B cell (primary cell): Measurements from ENCODE around the gene C12orf57. TPM values are rescaled to one million over a fixed set of nuclear protein-coding genes. Genes with fewer than 3 reads are reported as not detected.

Experiments
- ATAC-seq: fragments of 200-7000 bp; cut with Tn5 transposase; one replicate; pipeline ENCODE4 v1.10.0; 2021; ENCODE audit warnings: low read depth, mild to moderate bottlenecking, moderate number of reproducible peaks, moderate library complexity
- CTCF ChIA-PET: fragments of 350-600 bp; sonication (Branson Sonifier 250); formaldehyde crosslinking; loops from one replicate; lab custom pipeline; 2021; ENCODE audit warnings: antibody characterized with exemption, inconsistent platforms; lab: Charles Lee
- POLR2A ChIA-PET: fragments of 350-600 bp; sonication (Branson Sonifier 250); formaldehyde crosslinking; loops from one replicate; lab custom pipeline; 2021; ENCODE audit warnings: antibody characterized with exemption; lab: Charles Lee
- DNase-seq: peaks from one replicate; pipeline ENCODE4 v3.0.0; 2013
- H2AFZ ChIP-seq: 2 replicates; pipeline ENCODE4 v1.6.1; 2012; ENCODE audit warnings: mild to moderate bottlenecking, low read depth, low read length; ENCODE audit not compliant: insufficient read depth, poor library complexity, severe bottlenecking
- H3K27ac ChIP-seq, 2 donors: 1 replicate in 1 of 2; 2 replicates in 1 of 2; pipeline ENCODE4 v1.5.1; 2012 to 2013; ENCODE audit warnings: low read length in 2 of 2, mild to moderate bottlenecking in 2 of 2, moderate library complexity in 1 of 2
- H3K27me3 ChIP-seq, 4 experiments: fragments of 200-600 bp in 1 of 4; sonication (generic) in 1 of 4; replicated peaks in 1 of 4; 1 replicate in 2 of 4; 2 replicates in 2 of 4; pipeline versions ENCODE4 v1.6.1 to v1.7.0; 2013 to 2016; ENCODE audit warnings: low read length in 3 of 4, mild to moderate bottlenecking in 2 of 4, mixed read lengths in 1 of 4, moderate library complexity in 1 of 4; ENCODE audit not compliant: insufficient read depth in 4 of 4, control insufficient read depth in 3 of 4; ENCODE audit errors: control extremely low read depth in 1 of 4
- H3K36me3 ChIP-seq, 2 experiments: replicated peaks in 1 of 2; 1 replicate in 1 of 2; 2 replicates in 1 of 2; pipeline versions ENCODE4 v1.6.1 to v1.7.1; 2013; ENCODE audit warnings: low read length in 1 of 2; ENCODE audit not compliant: insufficient read depth in 2 of 2, control insufficient read depth in 1 of 2; ENCODE audit errors: control extremely low read depth in 1 of 2, extremely low read depth in 1 of 2
- H3K4me1 ChIP-seq, 2 donors: fragments of 200-600 bp in 1 of 2; sonication (generic) in 1 of 2; 1 replicate in 1 of 2; 2 replicates in 1 of 2; pipeline versions ENCODE4 v1.5.1 to v1.6.1; 2013 to 2017; ENCODE audit warnings: low read length in 2 of 2; ENCODE audit not compliant: control insufficient read depth in 2 of 2, insufficient read depth in 2 of 2
- H3K4me2 ChIP-seq: replicated peaks from 2 replicates; pipeline ENCODE3; 2012; ENCODE audit warnings: mild to moderate bottlenecking, low read depth, low read length; ENCODE audit not compliant: poor library complexity, severe bottlenecking
- H3K4me3 ChIP-seq, 5 experiments: fragments of 200-600 bp in 1 of 5; sonication (generic) in 1 of 5; 1 replicate in 3 of 5; 2 replicates in 2 of 5; pipeline versions ENCODE4 v1.5.1 to v1.7.0; 2011 to 2016; ENCODE audit warnings: low read length in 4 of 5, mild to moderate bottlenecking in 4 of 5, low read depth in 2 of 5, control low read depth in 1 of 5, moderate library complexity in 1 of 5; ENCODE audit not compliant: insufficient read depth in 1 of 5; ENCODE audit errors: control extremely low read depth in 1 of 5, extremely low read depth in 1 of 5
- H3K79me2 ChIP-seq: fragments of 200-600 bp; sonication (generic); one replicate; pipeline ENCODE4 v1.6.0; 2016; ENCODE audit warnings: low read length; ENCODE audit not compliant: control insufficient read depth, insufficient read depth
- H3K9ac ChIP-seq: fragments of 200-600 bp; sonication (generic); 2 replicates; pipeline ENCODE4 v1.6.1; 2017; ENCODE audit warnings: mild to moderate bottlenecking, low read length, moderate library complexity
- H3K9me3 ChIP-seq, 3 donors: one replicate each; pipeline versions ENCODE4 v1.6.1 to v1.7.1; 2013; ENCODE audit warnings: low read length in 2 of 3; ENCODE audit not compliant: control insufficient read depth in 2 of 3, insufficient read depth in 1 of 3; ENCODE audit errors: control extremely low read depth in 1 of 3
- H4K20me1 ChIP-seq: 2 replicates; pipeline ENCODE4 v1.6.0; 2012; ENCODE audit warnings: mild to moderate bottlenecking, low read length; ENCODE audit not compliant: insufficient read depth, control insufficient read depth, poor library complexity, severe bottlenecking
- H3K27ac Mint-ChIP-seq: one replicate; pipeline ENCODE4 v1.8.0; 2021; ENCODE audit warnings: mixed read lengths
- H3K27me3 Mint-ChIP-seq: one replicate; pipeline ENCODE4 v1.8.0; 2021; ENCODE audit warnings: mixed read lengths
- H3K4me1 Mint-ChIP-seq: one replicate; pipeline ENCODE4 v1.8.0; 2021; ENCODE audit warnings: mixed read lengths
- H3K4me3 Mint-ChIP-seq: one replicate; pipeline ENCODE4 v1.8.0; 2021; ENCODE audit warnings: mixed read lengths
- H3K9me3 Mint-ChIP-seq: one replicate; pipeline ENCODE4 v1.8.0; 2022; ENCODE audit warnings: mixed read lengths; ENCODE audit not compliant: insufficient read depth
- CTCF ChIP-seq: fragments of 200-600 bp; IDR thresholded peaks from one replicate; pipeline ENCODE4 v1.8.0; 2022; ENCODE audit warnings: antibody characterized with exemption, mild to moderate bottlenecking
- EZH2 ChIP-seq: IDR thresholded peaks from 2 replicates; pipeline ENCODE4 v1.6.1; 2012; ENCODE audit warnings: borderline replicate concordance, low read depth, mild to moderate bottlenecking, moderate library complexity, low read length; ENCODE audit not compliant: insufficient read depth, poor library complexity, severe bottlenecking
- WGBS: methylation state at CpG from one replicate; pipeline ENCODE4 v1.1.5; 2013; ENCODE audit warnings: missing lambda C conversion rate; ENCODE audit not compliant: insufficient coverage; 5-methylcytosine and 5-hydroxymethylcytosine counted together
- intact Hi-C: fragments of 100-400 bp; cut with micrococcal nuclease; formaldehyde crosslinking; loops from one replicate; pipeline ENCODE4 v1.10.0; 2022
- polyA plus RNA-seq: library from polyadenylated mRNA; depleted of rRNA; stranded (reverse); fragments of >200 nt; gene quantifications from 2 replicates; pipeline ENCODE4 v1.2.3, GENCODE V29; 2012
- total RNA-seq, 2 donors: library from RNA; stranded (reverse); fragments of 120-200 nt in 1 of 2; gene quantifications; 1 replicate in 1 of 2; 2 replicates in 1 of 2; pipeline versions ENCODE4 v1.2.3 to v1.2.4, GENCODE V29; 2013 to 2022

C12orf57 gene
- total and polyA plus RNA-seq, 2 donors (not counting 1 experiment from before 2014, with no cell fraction given) = 90.9 to 460 TPM

GRCh38 chr12:6914947-6915788 lies 28.7 kb upstream of the C12orf57 start:
- H3K4me3 Mint-ChIP-seq = peak overlapping the region; percentile 89
- H3K27ac ChIP-seq = no peak overlapping the region
- TF ChIP-seq EZH2 (no peak), CTCF (no peak)
- no peaks in the 10 kb centered on the region for H3K27me3 Mint-ChIP-seq
- H3K9ac ChIP-seq = peak overlapping the region; percentile 80
- H4K20me1 ChIP-seq = no peaks in the 10 kb centered on the region
- peaks cover 0 to 10% (median 1%) of the 10 kb centered on the region in 4 experiments for H3K27me3 ChIP-seq
- H3K4me1 Mint-ChIP-seq = peaks cover 25% of the 10 kb centered on the region
- intact Hi-C loops = loop anchor here (1.0 kb wide), 1 partner anchor 11 kb away; the partner anchor contains the start of gene LRRC23
- no peaks in the 10 kb centered on the region for H3K79me2 ChIP-seq
- H3K4me2 ChIP-seq = peak overlapping the region; percentile 92
- POLR2A ChIA-PET = interaction anchor here (0.5 to 1.8 kb wide), 6 partner anchors 9 to 94 kb away, joined by 3 to 8 read pairs (median 4); partner anchors contain the start of genes C12orf57 and RNU7-1
- H3K4me3 ChIP-seq = peak overlapping the region in 4 of 5 experiments; percentile 38 to 75 (median 58)
- H3K27ac Mint-ChIP-seq = peak overlapping the region; percentile 89
- CTCF ChIA-PET = interaction anchor here (0.7 to 1.8 kb wide), 3 partner anchors 23 to 46 kb away, joined by 4 to 7 read pairs (median 4); no protein-coding TSS in a partner anchor
- ATAC-seq (no peak), DNase-seq (no peak)
- H2AFZ ChIP-seq = peak overlapping the region; percentile 85
- 26% methylated on average over 11 of the region's 29 CpGs for WGBS
- no peaks in the 10 kb centered on the region for H3K9me3 Mint-ChIP-seq
- H3K36me3 ChIP-seq = peaks cover 0 to 4% of the 10 kb centered on the region in 2 experiments
- H3K9me3 ChIP-seq = peaks cover 0 to 3% (median 0%) of the 10 kb centered on the region in 3 donors
- H3K4me1 ChIP-seq = peaks cover 11 to 19% of the 10 kb centered on the region in 2 donors
